HG03565 (cell line): ENCODE measurements around the gene PNPLA2.

Experiments used
- ATAC-seq: cut with Tn5 transposase; IDR thresholded peaks from one replicate; pipeline ENCODE4 v1.9.1; 2021; ENCODE audit warnings: mild to moderate bottlenecking, moderate library complexity; ENCODE audit not compliant: unreplicated experiment

PNPLA2 gene

DNA sequence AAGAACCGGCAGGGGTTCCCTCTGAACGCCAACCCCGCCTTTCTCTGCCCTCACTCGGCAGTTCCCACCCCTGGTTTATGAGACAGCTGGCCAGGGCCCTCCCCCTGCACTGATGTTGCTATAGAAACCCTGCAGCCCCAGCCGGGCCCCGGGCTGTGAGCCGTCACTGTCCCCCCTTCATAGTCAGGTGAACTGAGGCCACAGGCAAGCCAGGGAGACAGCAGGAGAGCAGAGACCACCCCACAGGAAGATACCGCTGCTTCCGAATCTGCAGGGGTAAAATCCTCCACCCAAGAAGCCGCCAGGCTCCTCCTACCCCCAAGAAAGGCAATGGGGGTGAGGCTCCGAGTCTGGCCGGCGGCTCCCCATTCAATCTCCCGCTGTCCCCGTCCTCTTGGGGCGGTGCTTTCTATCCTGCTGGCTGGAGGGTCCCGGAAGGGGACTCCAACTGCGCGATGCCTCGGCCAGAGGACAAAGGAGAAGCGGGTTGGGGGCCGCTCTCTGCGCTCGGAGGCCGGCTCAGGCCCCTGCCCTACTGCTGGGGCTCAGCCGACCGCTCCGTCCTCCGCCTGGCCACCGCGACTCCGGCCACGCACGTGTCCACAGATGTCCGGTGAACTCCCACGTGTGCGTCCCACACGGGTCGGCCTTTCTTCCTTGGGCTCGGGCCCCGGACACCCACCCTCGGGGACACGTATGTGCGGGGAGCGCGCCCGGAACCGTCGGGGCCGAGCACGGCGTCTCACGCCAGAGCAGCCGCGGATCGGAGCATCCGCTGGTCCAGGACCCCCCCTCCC lies 21.2 kb upstream of the PNPLA2 start:
- peak; percentile 24 for ATAC-seq

DNA sequence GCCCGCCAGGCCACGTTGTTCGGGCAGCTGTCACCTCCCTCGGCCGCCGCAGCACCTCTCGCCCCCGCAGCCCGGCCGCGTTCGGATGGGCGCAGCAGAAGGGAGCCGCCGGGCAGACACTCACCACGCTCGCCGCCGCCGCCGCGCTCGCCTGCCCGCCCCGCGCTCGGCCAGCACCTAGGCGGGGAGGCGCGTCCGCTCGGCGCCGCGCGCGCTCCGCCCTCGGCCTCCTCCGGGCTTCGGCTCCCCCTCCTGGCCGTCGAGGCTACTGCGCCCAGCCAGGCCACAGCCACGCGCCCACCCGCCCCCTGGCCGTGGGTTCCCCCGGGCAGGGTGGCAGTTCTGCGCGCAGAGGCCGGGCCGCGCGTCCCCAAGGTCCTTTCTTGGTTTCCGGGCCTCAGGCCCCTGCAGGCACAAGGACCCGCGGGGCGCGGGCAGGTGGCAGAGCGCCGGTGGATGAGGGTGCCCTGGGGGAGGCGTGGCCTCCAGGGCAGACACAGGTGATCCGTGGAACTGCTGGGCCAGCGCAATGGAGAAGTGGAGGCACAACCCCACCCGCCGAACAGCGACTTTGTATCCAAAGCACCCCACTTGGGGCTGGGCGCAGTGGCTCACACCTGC lies 20.5 kb upstream of the PNPLA2 start, which contains the start of gene SLC25A22:
TSS of gene SLC25A22 (minus strand) at position 189 of the 621 bp plus-strand sequence. CDS start 3,275 bp downstream, outside the sequence.
- peak; percentile 37 for ATAC-seq

DNA sequence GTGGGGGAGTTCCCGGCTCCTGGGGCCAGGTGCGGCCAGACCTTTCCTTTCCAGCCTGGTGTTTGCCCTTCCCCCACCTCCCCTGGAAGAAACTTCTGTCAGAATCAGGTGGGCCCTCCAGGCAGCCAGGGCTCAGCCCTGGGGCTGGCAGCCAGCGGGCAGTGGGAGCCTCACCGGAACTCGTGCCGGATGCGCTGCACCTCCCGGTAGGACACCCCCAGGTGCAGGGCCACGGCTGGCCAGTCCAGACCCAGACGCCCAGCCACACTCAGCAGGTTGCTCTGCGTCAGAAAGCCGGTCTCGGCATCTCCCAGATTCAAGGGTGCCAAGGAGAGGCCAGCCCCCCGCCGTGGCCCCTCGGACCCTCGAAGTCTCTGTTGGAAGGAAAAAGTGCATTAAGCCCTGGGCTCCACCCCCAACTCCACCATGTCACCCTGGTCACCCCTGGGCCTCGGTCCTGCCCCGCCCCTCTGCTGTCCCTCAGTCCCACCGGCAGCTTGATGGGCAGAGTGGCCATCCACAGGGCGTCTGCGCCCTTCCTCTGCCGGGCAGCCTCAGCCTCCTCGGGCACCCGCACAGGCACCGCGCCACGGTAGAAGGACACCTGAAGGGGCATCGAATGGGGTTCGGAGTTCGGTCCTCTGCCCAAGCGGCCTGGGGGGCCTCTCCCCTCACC lies 18.9 kb upstream of the PNPLA2 start:
- ATAC-seq, result no peak

DNA sequence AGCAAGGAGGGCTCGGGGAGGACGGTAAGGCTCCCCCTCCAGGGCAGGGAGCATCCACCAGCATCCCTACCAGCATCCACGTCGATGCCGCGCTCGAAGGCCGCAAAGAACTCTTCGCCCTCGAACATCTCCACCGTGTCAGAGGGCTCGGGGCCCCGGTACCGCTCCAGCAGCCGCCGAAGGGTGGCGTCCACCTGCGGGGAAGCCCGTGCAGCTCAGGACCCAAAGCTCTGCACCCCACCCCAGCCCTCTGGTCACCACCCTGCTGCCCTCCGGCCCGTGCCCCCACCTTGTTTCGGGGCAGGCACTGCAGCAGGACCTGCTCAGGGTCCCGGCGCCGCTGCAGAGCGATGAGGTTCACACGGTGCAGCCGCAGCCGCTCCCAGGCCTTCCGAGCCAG lies 18.2 kb upstream of the PNPLA2 start:
- no peak for ATAC-seq

DNA sequence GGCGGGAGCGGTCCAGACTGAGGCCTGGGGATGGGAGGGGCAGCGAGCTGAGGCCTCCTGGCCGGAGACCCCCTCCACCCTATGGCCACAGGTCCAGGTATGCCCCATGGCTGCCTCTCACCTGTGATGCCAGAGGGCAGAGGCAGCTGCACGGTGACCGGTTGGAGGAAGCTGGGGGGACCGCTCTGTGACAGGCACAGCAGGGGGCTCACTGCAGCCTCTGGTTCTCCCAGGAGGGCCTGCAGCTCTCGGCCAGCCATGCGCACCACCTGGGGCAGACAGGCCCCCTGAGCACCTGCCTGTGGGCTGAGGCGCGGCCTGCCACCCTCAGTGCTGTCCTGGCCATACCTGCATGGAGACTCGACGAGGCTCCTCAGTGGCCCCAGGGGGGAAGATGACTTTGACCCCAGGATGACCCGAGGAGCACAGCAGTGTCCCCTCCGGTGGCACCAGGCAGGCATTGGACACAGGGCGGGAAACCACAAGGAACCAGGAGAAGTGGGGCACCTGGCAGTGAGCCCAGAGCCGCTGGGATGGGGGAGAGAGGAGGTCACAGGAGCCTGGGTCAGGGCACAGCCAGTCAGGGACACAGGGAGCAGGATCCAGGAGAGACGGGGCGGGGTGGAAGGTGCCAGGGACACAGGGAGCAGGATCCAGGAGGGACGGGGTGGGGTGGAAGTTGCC lies 17.5 kb upstream of the PNPLA2 start:
- ATAC-seq, result no peak

DNA sequence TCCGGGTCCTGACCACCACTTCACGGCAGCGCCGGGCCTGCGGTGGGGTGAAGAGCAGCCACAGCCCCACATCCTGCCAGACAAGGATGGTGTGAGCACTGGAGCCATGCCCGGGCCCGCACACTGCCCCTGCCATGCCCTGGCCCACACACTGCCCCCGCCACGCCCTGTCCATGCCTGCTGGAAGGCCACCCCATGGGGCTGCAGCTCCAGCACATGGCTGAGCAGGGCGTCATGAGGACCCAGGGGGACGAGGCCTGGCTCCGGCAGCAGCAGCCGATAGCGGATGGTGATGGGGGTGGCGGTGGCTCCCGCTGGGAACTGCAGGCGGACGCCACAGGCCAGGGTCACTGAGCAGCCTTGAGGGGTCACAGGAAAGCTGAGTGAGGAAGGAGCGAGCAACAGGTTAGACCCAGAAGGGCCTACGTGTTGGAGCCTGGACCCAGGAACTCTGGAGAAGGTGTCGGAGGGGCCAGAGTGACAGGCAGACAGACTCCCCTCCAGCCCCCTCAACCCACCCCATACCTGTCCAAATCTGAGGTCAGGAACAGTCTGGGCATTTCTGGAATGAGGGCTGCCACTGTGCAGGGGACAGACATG lies 16.6 kb upstream of the PNPLA2 start:
- ATAC-seq, result no peak

DNA sequence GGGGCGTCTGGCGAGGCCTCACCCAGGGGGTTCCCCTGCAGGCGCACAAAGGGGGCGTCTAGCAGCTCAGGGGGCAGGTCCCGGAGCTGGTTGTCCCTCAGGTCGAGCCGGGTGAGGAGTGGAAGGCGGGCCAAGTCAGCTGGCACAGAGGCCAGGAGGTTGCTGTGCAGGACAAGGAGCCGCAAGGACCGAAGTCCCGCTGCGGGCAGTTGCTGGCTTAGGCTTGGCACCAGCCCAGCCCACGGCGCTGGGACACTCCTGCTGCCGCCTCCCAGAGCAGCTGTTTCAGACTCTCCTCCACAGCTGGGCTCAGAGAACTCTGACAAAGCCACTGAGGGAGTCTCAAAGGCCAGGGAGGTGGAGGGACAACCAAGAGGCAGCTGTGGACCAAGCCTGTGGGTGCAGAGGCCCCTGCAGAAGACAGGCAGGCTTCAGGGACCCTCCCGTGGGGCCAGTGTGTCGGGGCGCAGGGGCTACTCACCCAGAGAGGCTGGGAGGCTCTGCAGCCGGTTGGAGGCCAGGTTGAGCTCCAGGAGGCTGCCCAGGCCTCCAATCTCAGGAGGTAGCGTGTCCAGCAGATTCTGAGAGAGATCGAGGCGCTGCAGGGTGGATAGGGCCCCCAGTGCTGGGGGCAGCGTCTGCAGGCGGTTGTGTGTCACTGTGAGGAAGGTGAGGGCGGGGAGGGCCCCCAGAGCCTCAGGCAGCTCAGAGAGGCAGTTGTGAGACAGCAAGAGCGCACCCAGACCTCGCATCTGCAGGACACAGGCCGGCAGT lies 15.8 kb upstream of the PNPLA2 start:
- no peak for ATAC-seq

DNA sequence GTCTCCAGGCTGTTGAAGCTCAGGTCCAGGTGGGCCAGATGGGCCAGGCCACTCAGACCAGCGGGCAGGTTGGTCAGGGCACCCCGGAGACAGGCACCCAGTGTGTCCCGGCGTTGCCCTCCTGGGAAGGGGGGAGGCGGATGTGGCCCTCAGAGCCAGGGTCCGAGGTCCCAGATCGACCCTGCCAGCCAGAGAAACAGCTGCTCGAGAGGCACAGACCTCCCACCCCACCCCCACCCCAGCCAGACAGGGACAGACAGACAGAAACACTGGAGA lies 15.3 kb upstream of the PNPLA2 start:
- ATAC-seq, result no peak

DNA sequence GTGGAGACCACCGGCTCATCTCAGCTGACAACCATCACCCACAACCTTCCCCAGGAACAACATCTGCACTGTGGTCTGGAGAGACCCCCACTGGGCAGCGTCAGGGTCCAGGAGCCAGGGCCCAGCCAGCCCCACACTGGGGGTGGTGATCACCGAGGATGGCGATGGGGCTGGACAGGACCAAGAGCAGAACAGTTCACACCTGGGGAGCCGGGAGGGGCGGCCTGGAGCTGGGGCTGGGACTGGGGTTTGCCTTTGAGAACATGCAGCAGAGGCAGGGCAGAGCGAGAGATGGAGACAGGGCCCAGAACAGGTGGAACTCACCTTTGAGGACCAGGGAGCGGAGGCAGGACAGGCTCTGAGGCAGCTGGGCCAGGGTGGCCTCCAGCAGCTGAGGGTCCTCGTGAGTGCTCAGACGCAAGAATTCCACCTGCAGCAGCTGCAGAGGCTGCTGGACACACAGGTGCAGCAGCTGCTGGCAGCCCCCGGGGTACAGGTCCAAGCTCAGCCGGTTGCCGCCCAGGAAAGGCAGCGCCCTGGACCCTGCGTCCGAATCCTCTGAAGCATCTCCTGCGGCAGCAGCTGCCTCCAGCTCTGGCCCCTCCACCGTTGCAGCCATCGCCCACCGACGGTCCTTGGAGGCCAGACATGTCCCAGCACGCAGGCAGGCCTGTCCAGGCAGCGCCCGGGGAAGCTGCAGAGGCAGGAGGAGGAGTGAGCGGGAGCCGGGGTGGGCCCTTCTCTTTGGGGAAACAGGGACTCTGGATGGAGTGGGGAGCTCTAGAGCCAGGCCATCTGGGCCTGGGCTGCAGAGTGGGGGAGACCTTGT lies 14.7 kb upstream of the PNPLA2 start:
- no peak for ATAC-seq

DNA sequence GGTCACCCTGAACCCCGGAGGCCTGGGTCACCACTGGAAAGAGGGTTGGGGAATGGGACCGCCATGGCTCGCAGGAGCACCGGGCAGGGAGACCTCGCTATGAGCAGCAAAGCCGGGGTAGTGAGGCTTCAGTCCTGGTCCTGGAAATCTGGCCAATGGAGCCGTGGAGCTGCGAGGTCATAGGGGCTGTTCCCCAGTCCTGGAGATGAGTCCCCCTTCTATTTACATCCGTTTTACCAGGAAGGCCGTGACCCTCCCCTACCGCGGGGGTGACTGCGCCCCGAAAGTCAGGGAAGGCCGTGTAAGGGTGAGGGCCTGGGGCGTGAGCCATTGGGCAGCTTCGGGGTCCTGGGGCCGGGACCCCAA lies 14.1 kb upstream of the PNPLA2 start:
- ATAC-seq, result no peak

DNA sequence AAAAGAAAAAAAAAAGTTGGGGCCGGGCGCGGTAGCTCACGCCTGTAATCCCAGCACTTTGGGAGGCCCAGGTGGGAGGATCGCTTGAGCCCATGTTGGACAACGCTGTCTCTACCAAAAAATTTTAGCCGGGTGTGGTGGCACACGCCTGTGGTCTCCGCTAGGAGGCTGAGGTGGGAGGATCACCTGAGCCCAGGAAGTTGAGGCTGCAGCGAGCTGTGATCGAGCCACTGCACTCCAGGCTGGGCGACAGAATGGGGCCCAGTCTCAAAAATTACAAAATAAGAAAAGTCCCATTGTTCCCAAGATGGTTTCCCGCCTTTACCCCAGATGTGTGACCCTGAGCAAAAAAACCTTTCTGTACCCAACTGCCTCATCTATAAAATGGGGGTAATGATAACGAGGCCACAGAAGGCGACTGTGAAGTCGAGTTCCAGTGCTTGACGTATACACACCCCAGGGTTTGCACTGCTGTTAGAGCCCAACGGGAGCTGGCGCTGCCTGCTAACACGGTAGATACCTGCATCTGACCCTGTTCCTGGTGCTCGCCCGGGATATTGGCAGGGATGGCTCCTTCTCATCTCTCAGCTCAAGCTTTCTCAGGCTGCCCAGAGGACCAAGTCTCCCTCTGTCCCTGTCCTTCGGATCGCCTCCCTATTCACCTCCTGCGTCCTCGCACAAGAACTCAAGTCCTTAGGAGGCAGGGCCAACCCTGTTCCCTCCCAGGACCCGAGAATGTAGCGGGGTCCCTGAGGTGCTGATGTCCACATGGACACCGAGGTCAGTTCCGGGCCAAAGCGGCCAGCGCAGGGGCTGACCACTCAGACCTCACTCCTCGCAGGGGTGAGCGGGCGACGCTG lies 10.1 kb upstream of the PNPLA2 start:
- ATAC-seq, result no peak

DNA sequence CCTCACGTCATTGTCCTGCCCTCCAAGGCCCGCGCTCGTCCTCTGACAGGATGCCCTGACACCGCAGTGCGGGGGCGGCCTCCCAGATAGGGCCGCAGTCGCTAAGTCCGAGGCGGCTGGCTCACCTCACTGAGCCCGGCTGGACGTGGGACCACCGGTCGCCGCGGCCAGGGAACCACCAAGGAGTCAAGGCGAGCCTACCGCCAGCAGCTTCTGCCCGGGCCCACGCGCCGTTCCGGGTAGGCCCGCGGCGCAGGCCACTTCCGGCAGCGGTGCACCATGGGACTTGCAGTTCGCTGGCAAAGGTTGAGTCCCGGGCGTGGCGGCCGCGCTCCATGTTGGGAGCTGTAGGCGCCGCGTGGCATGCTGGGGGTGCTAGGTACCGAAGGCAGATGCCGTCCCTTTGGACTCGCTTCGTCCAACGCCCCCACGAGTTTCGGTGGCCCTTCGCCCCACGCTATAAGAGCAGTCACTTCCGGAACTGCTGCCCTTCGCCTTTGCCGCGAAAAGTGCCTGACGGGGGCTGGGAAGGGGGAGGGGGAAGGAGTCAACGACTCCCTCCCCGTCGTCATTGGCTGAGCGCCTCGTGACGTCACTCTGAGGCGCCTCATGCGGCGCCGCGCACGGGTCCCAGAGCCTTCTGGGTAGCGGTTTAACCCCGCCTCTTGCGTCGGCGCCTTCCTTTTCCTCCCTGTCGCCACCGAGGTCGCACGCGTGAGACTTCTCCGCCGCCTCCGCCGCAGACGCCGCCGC lies 9.3 kb upstream of the PNPLA2 start, which contains the start of gene RPLP2:
TSS of gene RPLP2 (plus strand) at position 681 of the 753 bp plus-strand sequence. CDS start 268 bp downstream, outside the sequence.
- peak; percentile 68 for ATAC-seq

DNA sequence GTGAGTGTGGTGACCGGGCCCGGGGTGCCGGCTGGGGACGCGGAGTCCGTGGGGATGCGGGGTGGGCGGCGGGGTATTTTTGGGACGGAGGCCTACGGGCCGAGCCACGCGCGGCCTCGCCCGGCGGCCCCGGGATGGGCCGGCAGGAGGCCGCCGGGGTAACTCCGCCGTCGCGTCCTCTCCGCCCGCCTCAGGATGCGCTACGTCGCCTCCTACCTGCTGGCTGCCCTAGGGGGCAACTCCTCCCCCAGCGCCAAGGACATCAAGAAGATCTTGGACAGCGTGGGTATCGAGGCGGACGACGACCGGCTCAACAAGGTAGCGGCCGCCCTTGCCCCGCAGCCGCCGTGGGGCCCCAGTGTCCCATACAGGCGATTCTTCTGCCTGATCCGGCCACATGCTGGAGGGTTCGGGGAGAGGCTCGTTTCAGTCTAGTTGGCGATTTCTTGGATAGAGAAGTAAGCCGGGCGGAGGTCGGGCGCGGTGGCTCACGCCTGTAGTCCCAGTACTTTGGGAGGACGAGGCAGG lies 8.6 kb upstream of the PNPLA2 start:
- peak; percentile 1 for ATAC-seq

DNA sequence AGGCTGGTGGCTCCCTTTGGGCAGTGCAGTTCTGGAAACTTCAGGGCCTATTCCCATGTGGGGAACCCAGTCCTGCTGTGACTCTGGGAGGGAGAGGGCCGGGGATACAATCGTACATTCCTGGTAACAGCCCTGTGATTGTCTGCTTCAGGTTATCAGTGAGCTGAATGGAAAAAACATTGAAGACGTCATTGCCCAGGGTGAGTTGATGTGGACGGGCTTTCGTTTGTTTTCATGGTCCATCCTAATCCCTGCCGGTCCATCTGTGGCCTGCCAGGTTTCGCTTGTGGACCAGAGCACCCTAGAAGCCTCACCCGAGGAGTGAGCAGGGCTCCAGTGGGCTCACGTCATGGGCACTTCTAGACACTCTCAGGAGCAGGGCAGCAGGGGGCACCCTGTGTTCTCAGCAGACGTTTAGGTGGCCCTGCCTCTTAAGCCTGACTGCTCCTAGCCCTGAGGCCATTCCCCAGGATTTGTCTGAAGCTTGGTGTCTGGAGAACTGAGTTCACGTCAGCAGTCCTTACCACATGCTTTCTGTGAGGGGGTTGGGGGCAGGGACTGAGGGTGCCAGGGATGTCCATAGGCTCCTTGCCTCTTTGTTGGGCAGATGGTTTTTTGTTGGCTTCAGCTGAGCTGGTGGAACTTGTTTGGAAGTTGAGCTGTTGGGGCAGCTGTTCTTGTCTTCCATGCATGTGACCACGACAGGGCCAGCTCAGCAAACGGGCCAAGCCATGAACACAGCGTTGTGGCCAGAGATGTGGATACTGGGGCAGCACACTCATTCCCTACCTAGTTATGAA lies 7.1 kb upstream of the PNPLA2 start:
- no peak for ATAC-seq

DNA sequence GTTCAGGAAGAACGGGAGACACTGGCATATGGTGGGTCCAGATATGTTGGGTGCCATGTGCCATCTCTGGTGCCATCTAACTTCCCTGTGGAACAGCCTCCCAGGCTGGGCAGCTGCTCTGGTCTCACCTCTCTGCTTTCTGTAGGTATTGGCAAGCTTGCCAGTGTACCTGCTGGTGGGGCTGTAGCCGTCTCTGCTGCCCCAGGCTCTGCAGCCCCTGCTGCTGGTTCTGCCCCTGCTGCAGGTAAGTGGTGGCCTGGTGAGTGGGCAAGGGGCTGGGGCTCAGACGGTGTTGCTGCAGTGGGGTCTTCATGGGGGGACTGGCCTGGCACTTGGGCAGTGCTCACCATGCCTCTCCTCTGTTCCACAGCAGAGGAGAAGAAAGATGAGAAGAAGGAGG lies 6.3 kb upstream of the PNPLA2 start:
- ATAC-seq, result no peak

DNA sequence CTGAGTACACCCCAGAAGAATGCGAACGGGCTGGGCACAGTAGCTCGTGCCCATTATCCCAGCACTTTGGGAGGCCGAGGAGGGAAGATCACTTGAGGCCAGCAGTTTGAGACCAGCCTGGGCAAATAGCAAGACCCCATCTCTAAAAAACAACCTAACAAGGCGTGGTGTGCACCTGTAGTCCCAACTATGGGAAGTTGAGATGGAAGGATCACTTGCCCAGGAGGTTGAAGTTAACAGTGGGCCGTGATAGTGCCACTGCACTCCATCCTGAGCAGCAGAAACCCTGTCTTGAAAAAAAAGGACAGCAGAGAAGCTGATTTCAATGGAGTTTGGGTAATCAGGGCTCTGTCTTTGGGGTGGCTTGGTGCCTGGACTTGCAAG lies 5.7 kb upstream of the PNPLA2 start:
- ATAC-seq, result no peak
